ENCODE results near the gene ACTR1B. TPM values are rescaled to one million over a fixed set of nuclear protein-coding genes. Genes with fewer than 3 reads are reported as not detected.

Gene ACTR1B
- total RNA-seq, 2 donors from 2014 or later: 40.8 to 71.5 TPM

GRCh38 chr2:97660044-97660774, 3.6 kb downstream of the ACTR1B start:
- H3K36me3 ChIP-seq: peaks cover 44% of the 10 kb centered on the region
- TF ChIP-seq, protein P1, sequence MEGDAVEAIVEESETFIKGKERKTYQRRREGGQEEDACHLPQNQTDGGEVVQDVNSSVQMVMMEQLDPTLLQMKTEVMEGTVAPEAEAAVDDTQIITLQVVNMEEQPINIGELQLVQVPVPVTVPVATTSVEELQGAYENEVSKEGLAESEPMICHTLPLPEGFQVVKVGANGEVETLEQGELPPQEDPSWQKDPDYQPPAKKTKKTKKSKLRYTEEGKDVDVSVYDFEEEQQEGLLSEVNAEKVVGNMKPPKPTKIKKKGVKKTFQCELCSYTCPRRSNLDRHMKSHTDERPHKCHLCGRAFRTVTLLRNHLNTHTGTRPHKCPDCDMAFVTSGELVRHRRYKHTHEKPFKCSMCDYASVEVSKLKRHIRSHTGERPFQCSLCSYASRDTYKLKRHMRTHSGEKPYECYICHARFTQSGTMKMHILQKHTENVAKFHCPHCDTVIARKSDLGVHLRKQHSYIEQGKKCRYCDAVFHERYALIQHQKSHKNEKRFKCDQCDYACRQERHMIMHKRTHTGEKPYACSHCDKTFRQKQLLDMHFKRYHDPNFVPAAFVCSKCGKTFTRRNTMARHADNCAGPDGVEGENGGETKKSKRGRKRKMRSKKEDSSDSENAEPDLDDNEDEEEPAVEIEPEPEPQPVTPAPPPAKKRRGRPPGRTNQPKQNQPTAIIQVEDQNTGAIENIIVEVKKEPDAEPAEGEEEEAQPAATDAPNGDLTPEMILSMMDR (IDR thresholded peaks at IDR 0.05): no peak
- no peak for DNase-seq (ENCODE audit: low spot score)

GRCh38 chr2:97659256-97660043, 4.4 kb downstream of the ACTR1B start:
- Histone ChIP-seq H3K4me1 (peaks cover 0 to 36% of the 10 kb centered on the region in 2 donors), H3K36me3 (peaks cover 46% of the 10 kb centered on the region)

More at GRCh38 chr2:97660044-97660774, 3.6 kb downstream of the ACTR1B start:
- Histone ChIP-seq H3K4me3 (no peak overlapping the region), H3K27ac (no peak overlapping the region), H3K27me3 (no peaks in the 10 kb centered on the region), H3K9me3 (no peaks in the 10 kb centered on the region), H3K4me1 (peaks cover 0 to 43% of the 10 kb centered on the region in 2 donors)

GRCh38 chr2:97658691-97659157, 5.1 kb downstream of the ACTR1B start:
- no peak overlapping the region for H3K27ac ChIP-seq
- peaks cover 0 to 36% of the 10 kb centered on the region in 2 donors for H3K4me1 ChIP-seq
- H3K4me3 ChIP-seq: no peak overlapping the region
- H3K36me3 ChIP-seq: peaks cover 54% of the 10 kb centered on the region
- no peak for DNase-seq (ENCODE audit: low spot score)
- TF ChIP-seq, protein P1 (IDR thresholded peaks at IDR 0.05): no peak
- no peaks in the 10 kb centered on the region for H3K27me3 ChIP-seq
- H3K9me3 ChIP-seq: peaks cover 0 to 3% of the 10 kb centered on the region in 2 donors

More at GRCh38 chr2:97659256-97660043, 4.4 kb downstream of the ACTR1B start:
- H3K4me3 ChIP-seq: no peak overlapping the region
- no peaks in the 10 kb centered on the region for H3K27me3 ChIP-seq
- TF ChIP-seq, protein P1 (IDR thresholded peaks at IDR 0.05): no peak
- H3K9me3 ChIP-seq: no peaks in the 10 kb centered on the region
- DNase-seq (ENCODE audit: low spot score): no peak
- H3K27ac ChIP-seq: no peak overlapping the region

DNA sequence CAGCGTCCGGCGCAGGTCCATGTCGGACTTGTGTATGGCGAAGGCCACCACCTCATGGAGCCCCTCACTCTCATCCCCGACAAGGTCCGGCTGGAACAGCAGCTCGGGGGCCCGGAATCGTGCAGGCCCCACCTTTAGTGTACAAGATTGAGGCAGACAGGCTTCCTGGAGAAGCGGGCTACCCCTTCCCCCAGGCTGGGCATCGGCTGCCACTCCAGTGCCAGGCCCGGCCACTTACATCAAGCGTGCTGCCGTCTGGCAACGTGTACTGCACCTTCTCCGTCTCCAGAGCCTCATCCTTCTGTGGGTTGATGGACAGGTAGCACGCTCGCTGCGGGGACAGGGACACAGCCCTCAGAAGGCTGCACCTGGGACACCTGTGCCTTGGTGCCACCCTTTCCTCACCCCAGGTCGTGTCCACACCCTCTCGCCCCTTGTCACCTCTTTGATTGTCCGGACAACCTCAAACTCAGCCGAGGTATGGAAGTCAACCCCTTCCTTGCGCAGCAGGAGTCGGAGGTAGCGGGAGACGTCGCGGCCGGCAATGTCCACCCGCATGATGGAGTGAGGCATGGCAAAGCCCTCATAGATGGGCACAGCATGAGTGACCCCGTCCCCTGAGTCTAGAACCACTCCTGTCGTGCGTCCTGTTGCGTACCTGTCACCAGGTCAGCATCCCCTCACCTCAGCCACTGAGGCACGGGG, 5.7 kb downstream of the ACTR1B start:
- TF ChIP-seq, protein P1 (IDR thresholded peaks at IDR 0.05): no peak
- Histone ChIP-seq H3K4me1 (peaks cover 0 to 36% of the 10 kb centered on the region in 2 donors), H3K4me3 (no peak overlapping the region), H3K36me3 (peaks cover 56% of the 10 kb centered on the region), H3K27ac (no peak overlapping the region), H3K9me3 (peaks cover 0 to 3% of the 10 kb centered on the region in 2 donors), H3K27me3 (no peaks in the 10 kb centered on the region)
- no peak for DNase-seq (ENCODE audit: low spot score)

- peaks cover 0 to 25% of the 10 kb centered on the region in 2 donors for H3K4me1 ChIP-seq
- no peaks in the 10 kb centered on the region for H3K27me3 ChIP-seq
- DNase-seq (ENCODE audit: low spot score): no peak
- peaks cover 56% of the 10 kb centered on the region for H3K36me3 ChIP-seq
- H3K27ac ChIP-seq: no peak overlapping the region
- peaks cover 0 to 3% of the 10 kb centered on the region in 2 donors for H3K9me3 ChIP-seq
- H3K4me3 ChIP-seq: no peak overlapping the region
- TF ChIP-seq, protein P1 (IDR thresholded peaks at IDR 0.05): no peak
Measured at GRCh38 chr2:97656905-97657587, 6.8 kb downstream of the ACTR1B start.
